Thoracic aorta (tissue), 2 donors: Measurements from ENCODE around the gene PTPN14. TPM values are rescaled to one million over a fixed set of nuclear protein-coding genes. Genes with fewer than 3 reads are reported as not detected.

Experiments used
- ATAC-seq: fragments of 150-250 bp; one replicate; pipeline ENCODE4 v1.8.0; 2017; ENCODE audit warnings: low read depth; ENCODE audit not compliant: insufficient number of reproducible peaks, low FRiP score
- DNase-seq: peaks from one replicate; pipeline ENCODE4 v3.0.0-alpha.2; 2020; ENCODE audit warnings: low spot score
- H3K27ac ChIP-seq, 2 donors: fragments of 200-600 bp; sonication (generic); 1 replicate in 1 of 2; 2 replicates in 1 of 2; pipeline ENCODE4 v1.5.1; 2016; ENCODE audit warnings: mild to moderate bottlenecking in 2 of 2, moderate library complexity in 2 of 2
- H3K27me3 ChIP-seq: fragments of 200-600 bp; sonication (generic); replicated peaks from 2 replicates; pipeline ENCODE4 v1.6.0; 2016; ENCODE audit warnings: mild to moderate bottlenecking; ENCODE audit not compliant: insufficient read depth
- H3K36me3 ChIP-seq: fragments of 200-600 bp; sonication (generic); one replicate; pipeline ENCODE4 v1.5.1; 2016
- H3K4me1 ChIP-seq, 2 donors: fragments of 200-600 bp; sonication (generic); 1 replicate in 1 of 2; 2 replicates in 1 of 2; pipeline versions ENCODE4 v1.5.1 to v1.6.0; 2016; ENCODE audit warnings: low read depth in 2 of 2, mild to moderate bottlenecking in 1 of 2; ENCODE audit not compliant: control insufficient read depth in 1 of 2
- H3K4me3 ChIP-seq: fragments of 200-600 bp; sonication (generic); 2 replicates; pipeline ENCODE4 v1.5.1; 2016; ENCODE audit warnings: mild to moderate bottlenecking
- H3K9me3 ChIP-seq: fragments of 200-600 bp; sonication (generic); 2 replicates; pipeline ENCODE4 v1.5.1; 2016
- total RNA-seq, 2 donors: library from RNA; depleted of rRNA; stranded (reverse); fragments of >200 nt; gene quantifications; one replicate each; pipeline versions ENCODE4 v1.1.0 to v1.2.3, GENCODE V29; 2016
- TF ChIP-seq, protein P1 (sequence below): fragments of 200-600 bp; sonication (generic); IDR thresholded peaks from one replicate; pipeline ENCODE4 v1.5.1; 2019; ENCODE audit warnings: antibody characterized with exemption

The PTPN14 gene
- total RNA-seq, 2 donors from 2014 or later: 33.3 to 63.8 TPM

DNA sequence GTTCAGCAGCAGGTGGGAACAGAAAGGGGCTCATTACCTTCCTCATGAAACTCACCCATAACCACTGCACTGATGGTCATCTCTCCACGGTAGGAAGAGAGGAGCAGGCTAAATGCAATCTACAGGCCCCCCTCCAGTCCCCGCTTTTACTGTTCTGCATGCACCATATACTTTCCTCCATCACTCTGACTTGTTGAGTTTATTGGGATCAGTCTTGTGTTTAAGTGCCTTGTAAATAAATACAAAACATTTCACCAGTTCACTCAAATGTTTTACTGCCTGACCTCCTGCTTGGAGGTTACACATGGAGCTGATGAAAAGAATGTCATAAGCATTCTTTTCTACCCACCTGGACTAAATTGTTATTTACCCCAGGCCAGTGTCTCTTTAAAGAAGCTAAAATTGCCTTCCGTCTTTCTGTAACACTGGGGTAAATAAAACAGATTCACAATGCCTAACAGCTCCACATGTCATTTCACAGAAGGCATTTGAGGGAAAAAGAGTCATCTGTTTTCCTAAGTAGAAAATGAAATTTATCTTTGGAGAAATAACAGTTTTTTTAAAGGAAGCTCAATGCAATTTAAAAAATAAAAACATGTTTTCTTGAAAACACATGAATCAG, 30.7 kb downstream of the PTPN14 start:
- Histone ChIP-seq H3K36me3 (no peaks in the 10 kb centered on the region), H3K4me1 (peaks cover 0 to 11% of the 10 kb centered on the region in 2 donors), H3K4me3 (no peak overlapping the region), H3K27ac (no peak overlapping the region), H3K27me3 (no peaks in the 10 kb centered on the region), H3K9me3 (no peaks in the 10 kb centered on the region)
- DNase-seq (no peak), ATAC-seq (no peak)
- TF ChIP-seq, protein P1, sequence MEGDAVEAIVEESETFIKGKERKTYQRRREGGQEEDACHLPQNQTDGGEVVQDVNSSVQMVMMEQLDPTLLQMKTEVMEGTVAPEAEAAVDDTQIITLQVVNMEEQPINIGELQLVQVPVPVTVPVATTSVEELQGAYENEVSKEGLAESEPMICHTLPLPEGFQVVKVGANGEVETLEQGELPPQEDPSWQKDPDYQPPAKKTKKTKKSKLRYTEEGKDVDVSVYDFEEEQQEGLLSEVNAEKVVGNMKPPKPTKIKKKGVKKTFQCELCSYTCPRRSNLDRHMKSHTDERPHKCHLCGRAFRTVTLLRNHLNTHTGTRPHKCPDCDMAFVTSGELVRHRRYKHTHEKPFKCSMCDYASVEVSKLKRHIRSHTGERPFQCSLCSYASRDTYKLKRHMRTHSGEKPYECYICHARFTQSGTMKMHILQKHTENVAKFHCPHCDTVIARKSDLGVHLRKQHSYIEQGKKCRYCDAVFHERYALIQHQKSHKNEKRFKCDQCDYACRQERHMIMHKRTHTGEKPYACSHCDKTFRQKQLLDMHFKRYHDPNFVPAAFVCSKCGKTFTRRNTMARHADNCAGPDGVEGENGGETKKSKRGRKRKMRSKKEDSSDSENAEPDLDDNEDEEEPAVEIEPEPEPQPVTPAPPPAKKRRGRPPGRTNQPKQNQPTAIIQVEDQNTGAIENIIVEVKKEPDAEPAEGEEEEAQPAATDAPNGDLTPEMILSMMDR: no peak

DNA sequence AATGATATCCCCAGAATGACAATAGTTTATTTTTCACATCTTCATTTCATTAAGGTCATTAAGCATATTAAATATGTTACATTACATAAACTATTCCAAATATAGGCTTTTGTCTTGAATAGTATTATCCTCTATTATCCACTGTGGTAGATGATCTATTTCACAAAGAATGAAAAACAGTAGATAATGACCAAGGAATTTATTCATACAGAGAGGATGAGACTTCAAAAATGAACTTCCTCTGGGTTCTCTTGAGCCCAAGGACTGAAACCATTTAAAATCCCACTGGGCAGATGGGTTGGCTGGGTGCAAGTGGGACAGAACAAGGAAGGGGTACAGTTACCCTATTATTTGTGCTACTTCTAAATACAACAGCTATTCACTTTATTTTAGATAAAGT, 33.0 kb downstream of the PTPN14 start:
- H3K27ac ChIP-seq: no peak overlapping the region
- no peaks in the 10 kb centered on the region for H3K9me3 ChIP-seq
- no peaks in the 10 kb centered on the region for H3K27me3 ChIP-seq
- DNase-seq (no peak), ATAC-seq (no peak)
- H3K36me3 ChIP-seq: no peaks in the 10 kb centered on the region
- TF ChIP-seq, protein P1: no peak
- peaks cover 0 to 19% of the 10 kb centered on the region in 2 donors for H3K4me1 ChIP-seq
- no peak overlapping the region for H3K4me3 ChIP-seq

DNA sequence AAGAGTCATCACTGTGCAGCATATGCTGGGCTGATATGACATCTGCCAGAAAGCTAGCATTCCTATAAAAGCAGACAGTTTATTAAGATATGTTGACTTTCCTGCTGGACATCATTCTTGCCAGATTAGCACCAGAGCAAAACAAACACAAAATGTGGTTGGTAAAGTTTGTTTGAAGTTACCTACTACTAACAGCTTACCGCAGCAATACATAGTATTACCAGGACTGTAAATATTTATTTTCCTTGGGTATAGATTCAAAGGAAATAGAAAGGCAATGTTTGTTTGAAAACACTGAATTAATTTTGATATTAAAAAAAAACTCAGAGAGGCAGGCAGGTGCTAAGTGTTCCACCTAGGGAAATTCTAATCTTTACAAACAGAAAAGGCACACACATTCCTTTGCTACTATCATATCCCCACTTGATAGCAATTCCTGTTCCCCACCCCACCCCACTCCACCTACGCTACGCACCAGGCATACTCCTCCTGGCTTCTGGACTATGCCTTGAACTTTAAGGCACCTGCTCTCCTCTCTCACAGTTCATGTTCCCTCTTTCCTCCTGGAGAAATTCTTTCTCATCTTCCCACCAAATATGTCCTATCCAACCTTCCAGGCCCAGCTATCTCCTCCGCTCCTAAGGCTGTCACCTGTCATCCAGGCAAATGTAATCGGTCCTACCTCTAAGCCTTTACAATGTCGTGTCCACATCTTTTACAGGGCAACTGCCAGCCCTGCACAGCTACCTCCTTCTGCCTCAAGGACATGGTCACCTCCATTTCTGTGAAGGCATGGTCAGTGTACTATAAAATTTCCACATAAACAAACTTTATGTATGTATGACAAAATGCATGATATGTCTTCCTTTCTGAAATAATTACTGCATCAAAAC, 34.7 kb downstream of the PTPN14 start:
- H3K4me1 ChIP-seq: peaks cover 0 to 19% of the 10 kb centered on the region in 2 donors
- H3K27me3 ChIP-seq: no peaks in the 10 kb centered on the region
- H3K4me3 ChIP-seq: no peak overlapping the region
- H3K9me3 ChIP-seq: no peaks in the 10 kb centered on the region
- no peak overlapping the region for H3K27ac ChIP-seq
- DNase-seq (no peak), ATAC-seq (no peak)
- TF ChIP-seq, protein P1: no peak
- H3K36me3 ChIP-seq: no peaks in the 10 kb centered on the region

DNA sequence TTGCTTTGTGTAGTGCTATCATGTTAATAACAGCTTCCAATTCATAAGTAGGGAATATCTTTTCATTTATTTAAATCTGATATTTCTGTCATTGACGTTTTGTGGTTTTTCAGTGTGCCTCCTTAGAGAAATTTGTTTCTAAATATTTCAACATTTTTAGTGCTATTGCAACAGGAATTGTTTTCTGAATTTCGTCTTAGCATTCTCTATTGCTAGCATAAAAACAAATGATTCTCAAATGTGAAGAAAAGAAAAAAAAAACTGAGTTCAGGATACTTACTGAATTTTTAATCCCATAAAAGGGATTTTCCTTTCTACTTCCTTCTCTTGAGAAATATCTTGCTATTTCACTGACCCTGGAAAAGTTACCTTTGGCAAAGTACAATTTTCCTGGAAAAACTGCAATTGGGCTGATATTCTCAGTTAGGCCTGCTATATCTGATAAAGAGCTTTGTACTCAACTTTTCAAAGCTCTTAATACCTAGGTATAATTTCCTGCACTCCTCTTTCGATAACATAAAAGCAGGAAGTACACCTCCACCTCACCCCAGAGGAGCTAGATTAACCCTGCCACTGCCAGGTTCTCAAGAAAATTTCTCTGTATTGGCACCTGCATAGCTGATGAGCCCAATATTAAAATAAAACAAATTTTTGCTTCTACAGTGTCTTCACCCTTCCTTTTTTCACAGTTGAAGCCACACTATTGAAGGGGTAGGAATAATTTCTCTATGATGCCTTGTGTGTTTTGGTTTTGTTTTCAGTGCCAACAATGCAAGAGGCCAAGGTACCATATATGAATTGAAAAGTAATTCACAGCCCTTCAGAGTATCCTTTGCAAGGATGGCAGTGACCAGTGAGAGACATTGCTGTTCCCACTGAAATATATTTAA, 35.6 kb downstream of the PTPN14 start:
- ATAC-seq (no peak), DNase-seq (no peak)
- no peaks in the 10 kb centered on the region for H3K27me3 ChIP-seq
- no peak overlapping the region for H3K27ac ChIP-seq
- no peaks in the 10 kb centered on the region for H3K36me3 ChIP-seq
- no peak overlapping the region for H3K4me3 ChIP-seq
- H3K9me3 ChIP-seq: no peaks in the 10 kb centered on the region
- TF ChIP-seq, protein P1: no peak
- H3K4me1 ChIP-seq: peaks cover 0 to 19% of the 10 kb centered on the region in 2 donors
